ENCODE results near the gene CCDC38.
A peak's percentile ranks its signal among the peaks of the same experiment; 100 is the strongest.
"Not testable (repeated sequence)": the region's sequence is repeated elsewhere in the genome, so short reads cannot be mapped to it uniquely, and the experiment has no call there.

Gene CCDC38

GRCh38 chr12:95942524-95943329 lies at the start of gene CCDC38:
TSS of gene CCDC38 (minus strand) at chr12:95942614. CDS start at chr12:95936509, 6,105 bp downstream.
- peak; percentile 93 for DNase-seq

- no peak for DNase-seq
Measured at GRCh38 chr12:95990136-95990535, 47.7 kb upstream of the CCDC38 start.

DNA sequence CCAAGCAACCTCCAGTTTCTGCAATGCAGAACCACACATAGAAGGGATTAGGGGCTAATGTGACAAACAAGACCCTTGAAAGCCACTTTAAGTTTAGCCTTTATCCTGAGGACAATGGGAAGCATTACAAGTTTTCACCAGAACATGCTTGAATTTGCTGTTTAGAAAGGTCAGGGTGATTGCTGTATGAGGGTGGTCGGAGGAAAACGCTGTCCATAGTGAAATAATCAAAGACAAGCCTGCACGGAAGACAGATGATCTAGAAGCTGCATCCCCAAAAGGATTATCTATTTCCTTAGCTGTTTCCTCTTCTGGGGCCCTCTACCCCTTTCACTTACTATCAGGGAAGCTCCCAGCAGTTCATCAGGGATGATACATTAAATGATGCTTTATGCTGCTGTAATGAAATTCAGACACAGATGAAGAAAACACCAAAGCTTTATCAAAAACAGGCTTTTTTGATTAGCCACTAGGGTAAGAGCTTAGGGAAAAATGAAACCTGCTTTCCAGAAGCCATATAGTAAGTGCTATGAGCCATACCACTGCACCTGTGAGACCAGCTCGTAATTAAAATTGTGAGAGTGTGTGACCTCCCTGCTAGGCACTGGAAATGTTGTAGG lies 47.2 kb upstream of the CCDC38 start:
- DNase-seq = no peak

DNA sequence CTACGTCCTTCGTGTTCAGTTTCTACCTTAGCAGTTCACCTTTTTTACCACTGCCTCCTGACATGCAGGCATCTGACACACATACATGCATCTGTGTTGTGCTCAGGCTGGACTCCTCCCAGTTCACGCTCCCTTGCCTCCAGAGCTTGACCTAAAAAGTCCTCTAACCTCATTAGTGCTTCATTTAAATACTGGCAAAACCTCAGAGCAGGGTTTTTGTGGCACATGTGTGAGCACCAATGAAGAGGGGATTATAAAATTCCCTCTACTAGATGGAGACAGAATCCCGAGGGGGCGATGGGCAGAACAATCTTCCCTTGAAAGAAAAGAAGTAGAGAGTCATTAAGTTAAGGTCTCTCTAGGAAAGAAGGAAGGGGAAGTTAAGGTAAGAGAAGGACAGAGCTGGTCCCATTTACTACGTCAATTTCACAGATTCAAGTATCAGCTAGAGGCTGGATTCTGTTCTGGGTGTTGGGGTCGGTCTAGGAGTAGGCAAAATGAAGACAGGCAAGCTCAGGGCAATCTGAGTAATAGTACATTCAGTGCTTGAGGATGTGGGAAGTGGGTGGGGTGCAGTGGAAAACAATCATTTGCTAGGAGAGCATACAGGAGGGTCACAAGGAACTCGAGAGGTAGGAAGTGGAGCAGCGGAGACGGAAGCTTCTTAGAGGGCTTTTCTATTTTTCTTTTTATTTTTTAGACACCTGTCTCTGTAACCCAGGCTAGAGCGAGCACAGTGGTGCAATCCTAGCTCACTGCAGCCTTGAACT lies 46.3 kb upstream of the CCDC38 start:
- DNase-seq = no peak

DNA sequence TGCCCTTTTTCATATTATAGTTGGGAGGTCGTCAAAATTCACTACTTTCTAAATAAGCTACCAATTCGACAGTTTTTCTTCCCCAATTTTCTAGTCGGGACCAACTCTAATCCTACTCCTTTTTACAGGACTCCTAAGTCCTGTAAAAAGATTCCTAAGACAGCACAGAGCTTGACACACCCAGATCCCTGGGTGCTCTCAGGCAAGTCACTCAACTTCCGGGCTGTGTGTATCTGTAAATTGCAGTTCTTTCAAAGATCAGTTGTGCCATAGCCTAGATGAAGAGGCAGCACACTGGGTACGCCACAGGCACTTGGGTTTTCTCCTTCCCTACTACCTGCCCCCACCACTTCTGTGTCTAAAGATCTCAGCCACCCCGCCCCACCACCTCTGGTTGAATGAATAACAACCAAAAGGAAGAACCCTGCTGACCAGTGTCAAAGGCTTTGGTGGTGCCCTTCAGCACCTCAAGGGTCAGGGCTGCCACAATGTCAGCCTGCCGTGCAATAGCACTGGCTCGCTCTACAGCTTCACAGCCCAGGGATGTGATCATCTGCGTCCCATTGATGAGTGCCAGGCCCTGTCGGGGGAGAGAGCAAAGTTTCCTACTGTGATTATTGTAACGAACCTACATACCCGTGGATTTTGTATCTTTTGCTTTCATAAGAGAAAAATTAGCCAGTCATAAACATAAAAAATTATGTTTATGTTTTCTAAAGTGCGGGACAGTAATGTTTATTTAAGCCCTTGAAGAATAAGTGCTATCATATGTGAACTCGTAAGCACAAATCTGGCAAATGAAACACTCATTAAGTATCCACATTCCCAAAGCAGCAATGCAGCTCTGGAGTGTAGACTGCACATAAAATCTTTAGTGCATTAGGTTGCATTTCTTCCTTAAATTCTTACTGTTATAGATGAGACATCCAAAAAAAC lies 44.5 kb upstream of the CCDC38 start:
- DNase-seq = no peak

DNA sequence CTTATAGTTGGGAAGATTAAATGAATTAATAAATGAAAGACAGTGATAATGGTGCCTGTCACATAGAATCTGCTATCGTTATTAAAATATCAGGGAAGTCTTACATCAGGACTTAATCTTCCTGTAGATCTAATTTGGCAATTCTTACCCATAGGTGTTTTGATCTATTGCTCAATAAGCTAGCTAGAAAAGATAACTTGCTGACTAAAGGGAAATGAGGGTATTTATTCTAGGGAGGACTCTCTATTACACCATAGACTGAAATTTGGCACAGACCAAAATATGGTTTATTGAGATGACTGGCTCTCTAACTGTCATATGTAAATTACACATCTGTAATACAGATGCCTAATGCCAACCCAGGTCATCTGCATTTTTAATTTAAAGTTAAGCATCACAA lies 42.3 kb upstream of the CCDC38 start:
- no peak for DNase-seq

GRCh38 chr12:95982602-95983001 lies 40.2 kb upstream of the CCDC38 start:
- no peak for DNase-seq

DNA sequence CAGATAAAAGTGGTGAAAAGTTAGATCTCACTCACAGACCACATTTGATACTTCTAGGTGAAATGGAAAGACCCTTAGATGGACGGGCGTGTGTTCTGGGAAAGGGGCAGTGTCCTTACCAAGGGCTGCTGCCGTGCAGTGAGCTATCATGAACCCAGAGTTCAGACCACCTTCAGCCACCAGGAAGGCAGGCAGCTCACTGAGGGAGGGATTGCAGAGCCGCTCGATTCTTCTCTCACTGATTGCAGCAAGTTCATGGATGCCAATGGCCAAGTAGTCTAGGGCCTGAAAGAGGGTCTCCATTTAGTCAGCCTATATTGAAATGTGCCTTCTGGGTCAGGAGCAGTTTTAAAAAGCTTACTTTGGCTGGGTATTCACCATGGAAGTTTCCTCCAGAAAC lies 38.0 kb upstream of the CCDC38 start:
- DNase-seq = no peak

GRCh38 chr12:95978774-95979173 lies 36.4 kb upstream of the CCDC38 start:
- no peak for DNase-seq

DNA sequence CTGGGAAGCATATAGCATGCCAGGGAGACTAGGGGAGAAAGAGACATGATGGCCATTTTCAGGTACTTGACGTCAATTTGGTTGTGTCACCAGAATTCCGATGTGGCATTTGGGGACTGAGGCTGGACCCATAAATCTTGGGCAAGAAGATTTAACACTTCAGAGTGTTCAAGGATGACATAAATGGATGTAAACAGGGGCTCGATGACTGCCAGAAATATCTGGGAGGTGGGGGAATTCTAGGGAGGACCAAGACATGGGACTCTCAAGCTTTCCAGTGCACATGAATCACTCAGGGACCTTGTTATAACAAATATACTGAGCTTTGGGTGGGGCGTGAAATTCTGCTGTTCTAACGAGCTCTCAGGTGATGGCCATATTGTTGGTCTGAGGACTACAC lies 35.9 kb upstream of the CCDC38 start:
- no peak for DNase-seq

GRCh38 chr12:95977764-95978305 lies 35.4 kb upstream of the CCDC38 start:
- no peak for DNase-seq

- no peak for DNase-seq
Measured at GRCh38 chr12:95976416-95976832, 34.0 kb upstream of the CCDC38 start.

GRCh38 chr12:95975491-95975890 lies 33.1 kb upstream of the CCDC38 start:
- no peak for DNase-seq

DNA sequence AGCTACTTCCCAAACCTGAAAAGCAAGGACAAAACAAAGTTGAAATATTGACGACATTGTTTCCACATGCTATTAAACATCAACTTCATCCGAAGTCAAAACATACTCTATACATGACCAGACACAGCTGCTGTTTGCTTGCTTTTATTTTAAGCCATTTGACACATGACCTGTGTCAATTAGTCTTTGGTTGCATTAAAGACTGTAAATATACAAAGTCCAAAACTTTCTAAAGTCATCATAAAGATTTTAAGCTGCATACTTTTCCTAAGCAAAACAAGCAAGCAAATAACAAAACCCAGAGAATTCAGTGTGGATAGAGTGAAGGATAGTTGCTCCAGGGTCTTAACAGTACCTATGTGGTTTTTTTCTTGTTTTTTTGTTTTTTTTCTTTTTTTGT lies 31.9 kb upstream of the CCDC38 start:
- no peak for DNase-seq

DNA sequence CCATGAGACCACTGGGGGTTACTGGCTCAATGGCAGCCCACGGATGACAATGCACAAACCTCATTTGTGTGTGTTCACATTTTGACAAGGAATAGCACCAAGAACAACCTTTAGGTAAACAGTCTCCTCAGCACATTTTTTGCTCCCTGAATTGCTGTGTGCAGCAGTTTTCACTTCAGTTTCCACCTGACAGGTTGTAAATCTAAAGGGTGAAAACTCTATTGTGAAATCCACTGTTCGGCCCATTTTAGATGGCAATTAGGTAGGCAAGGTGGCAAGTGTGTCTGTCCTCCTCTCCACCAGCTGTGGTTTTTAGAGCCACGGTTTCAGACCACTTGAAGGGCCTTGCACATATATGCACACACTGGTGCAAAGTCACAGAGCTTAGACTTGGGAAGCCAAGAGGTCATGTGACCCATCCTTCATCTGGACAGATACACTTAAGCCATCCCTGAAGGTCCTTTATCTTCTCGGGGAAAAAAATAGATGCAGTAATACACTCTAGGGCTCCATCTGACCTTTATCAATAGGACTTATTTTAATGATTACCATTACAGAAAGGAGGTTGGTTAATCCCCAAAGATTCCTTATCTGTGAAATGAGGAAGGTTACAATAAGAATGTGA lies 30.5 kb upstream of the CCDC38 start:
- DNase-seq = no peak

- no peak for DNase-seq
Measured at GRCh38 chr12:95970905-95971304, 28.5 kb upstream of the CCDC38 start.

GRCh38 chr12:95969116-95969515 lies 26.7 kb upstream of the CCDC38 start:
- DNase-seq = not testable (repeated sequence)

DNA sequence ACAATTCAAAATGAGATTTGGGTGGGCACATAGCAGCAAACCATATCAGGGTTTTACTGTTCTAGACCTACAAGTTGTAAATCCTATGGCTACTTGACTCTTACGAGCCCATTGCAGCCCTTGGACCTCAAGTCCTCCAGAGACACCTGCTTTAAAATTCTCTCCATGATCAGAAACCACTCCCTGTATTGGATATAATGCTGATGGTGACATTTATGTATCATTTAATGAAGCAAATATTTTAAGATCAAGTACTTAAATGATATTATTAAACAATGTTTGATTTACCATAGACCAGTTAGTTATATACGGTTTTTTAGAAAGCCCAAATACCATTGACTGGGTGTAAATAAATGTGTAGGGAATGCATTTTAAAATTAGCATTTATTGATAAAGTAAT lies 24.9 kb upstream of the CCDC38 start:
- DNase-seq = no peak

DNA sequence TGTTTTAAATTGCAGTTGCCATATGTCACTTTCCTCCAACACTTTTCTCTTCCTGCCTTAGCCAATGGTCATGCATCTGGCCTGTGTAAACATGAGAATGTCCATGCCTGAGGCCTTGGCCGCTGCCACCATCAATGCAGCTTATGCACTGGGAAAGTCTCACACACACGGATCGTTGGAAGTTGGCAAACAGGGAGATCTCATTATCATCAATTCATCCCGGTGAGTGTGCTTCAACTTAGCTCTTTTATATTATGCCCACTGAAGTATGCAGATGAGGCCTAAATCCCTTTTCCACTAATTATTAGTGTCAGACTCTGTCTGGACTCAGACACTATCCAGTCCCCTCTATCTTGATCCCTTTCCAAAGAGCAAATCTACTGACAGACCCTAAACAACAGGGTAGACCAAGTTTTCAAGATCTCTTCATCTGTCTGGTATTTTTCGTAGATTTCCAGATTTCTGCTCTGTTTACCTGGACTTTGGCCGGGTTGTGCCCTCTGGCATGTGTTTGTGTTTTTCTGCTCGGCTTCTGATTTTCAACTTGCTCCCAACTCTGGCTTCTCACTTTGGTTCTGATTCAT lies 24.0 kb upstream of the CCDC38 start:
- no peak for DNase-seq

DNA sequence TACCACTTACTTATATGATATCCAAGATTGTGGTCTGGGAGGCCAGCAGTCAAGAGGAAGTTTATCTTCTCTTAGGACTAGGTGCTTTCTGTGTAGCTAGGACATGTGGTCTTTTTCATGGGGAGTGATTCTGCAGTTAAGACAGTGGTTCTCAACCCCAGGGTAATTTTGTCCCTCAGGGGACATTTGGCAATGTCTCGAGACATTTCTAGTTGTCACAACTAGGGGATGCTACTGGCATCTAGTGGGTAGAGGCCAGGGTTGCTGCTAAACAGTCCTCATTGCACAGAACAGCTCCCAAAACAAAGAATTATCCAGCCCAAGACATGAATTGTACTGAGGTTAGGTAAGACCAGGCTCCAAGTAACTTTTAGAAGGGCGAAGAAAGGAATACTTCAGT lies 20.7 kb upstream of the CCDC38 start:
- peak; percentile 6 for DNase-seq

DNA sequence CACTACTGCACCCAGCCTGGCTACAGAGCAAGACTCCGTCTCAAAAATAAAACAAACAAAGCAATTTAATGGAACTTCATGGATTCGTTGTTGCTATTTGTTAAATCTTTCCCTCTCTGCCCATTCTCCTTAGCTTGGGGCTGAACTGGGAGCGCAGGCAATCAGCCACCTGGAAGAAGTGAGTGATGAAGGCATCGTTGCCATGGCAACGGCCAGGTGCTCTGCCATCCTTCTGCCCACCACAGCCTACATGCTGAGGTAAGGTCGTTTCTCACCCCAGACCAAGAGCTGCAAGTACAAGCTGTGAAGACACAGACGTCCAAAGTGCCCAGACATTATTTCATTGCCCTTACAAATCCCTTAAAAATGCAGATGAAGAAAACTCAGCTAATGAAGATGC lies 19.8 kb upstream of the CCDC38 start:
- no peak for DNase-seq

DNA sequence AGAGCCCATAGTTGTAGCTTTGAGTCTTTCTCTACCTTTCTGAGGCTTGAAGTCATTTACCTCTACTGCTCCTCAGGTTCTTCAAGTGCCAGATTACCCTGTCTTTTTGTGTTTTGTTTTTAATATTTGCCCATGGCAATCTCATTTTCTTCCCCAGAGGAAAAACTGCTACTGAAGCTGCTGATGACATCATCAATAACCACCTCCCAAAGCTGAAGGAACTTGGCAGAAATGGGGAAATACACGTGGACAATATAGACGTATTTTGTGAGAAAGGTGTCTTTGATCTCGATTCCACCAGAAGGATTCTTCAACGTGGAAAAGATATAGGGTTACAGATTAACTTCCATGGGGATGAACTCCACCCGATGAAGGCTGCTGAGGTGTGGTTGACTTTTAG lies 17.8 kb upstream of the CCDC38 start:
- DNase-seq = no peak

All from activated CD4-positive, alpha-beta T cell treated with anti-CD3 and anti-CD28 coated beads, Interleukin-10, Interleukin-2, amounts not matched to agents 100 ng/mL and 50 ng/mL, durations not matched to agents 16 hours and 8 hours (primary cell).